ENCODE measurements around the gene C13orf46. TPM values are rescaled to one million over a fixed set of nuclear protein-coding genes. Genes with fewer than 3 reads are reported as not detected.

The C13orf46 gene
- total and polyA plus RNA-seq, 4 donors = 0.10 to 0.17 TPM; not detected in 2

- Histone ChIP-seq H3K27ac (ENCODE audit: low read depth in 1 of 2, low read length in 2 of 2) (no peak overlapping the region), H3K4me1 (ENCODE audit: control insufficient read depth in 4 of 4, insufficient read depth in 4 of 4, low read length in 3 of 4) (no peaks in the 10 kb centered on the region), H3K27me3 (ENCODE audit: control insufficient read depth in 4 of 4, insufficient read depth in 4 of 4, low read length in 3 of 4) (no peaks in the 10 kb centered on the region), H3K36me3 (ENCODE audit: control insufficient read depth in 4 of 4, insufficient read depth in 3 of 4, low read depth in 1 of 4, low read length in 3 of 4) (no peaks in the 10 kb centered on the region), H3K9ac (ENCODE audit: low read depth in 1 of 2, low read length in 2 of 2) (no peak overlapping the region), H3K9me3 (ENCODE audit: control insufficient read depth in 4 of 4, low read length in 3 of 4) (peaks cover 0 to 1% (median 0%) of the 10 kb centered on the region in 4 donors), H3K4me3 (ENCODE audit: low read depth in 1 of 3, low read length in 3 of 3) (no peak overlapping the region)
- 61% methylated on average over 6 of the region's 6 CpGs for WGBS
- DNase-seq (ENCODE audit: low spot score) = no peak
- TF ChIP-seq SP1 (IDR thresholded peaks at IDR 0.05) (no peak), JUND (IDR thresholded peaks at IDR 0.05) (no peak), RXRA (IDR thresholded peaks at IDR 0.05) (no peak), FOXA1 (IDR thresholded peaks at IDR 0.05) (no peak), CTCF (IDR thresholded peaks at IDR 0.05; ENCODE audit: low read depth, low read length, missing input control) (no peak), REST (IDR thresholded peaks at IDR 0.05) (no peak), TAF1 (conservative IDR thresholded peaks at IDR 0.05) (no peak), MAX (IDR thresholded peaks at IDR 0.05) (no peak), HNF4A (conservative IDR thresholded peaks at IDR 0.05) (no peak), ATF3 (IDR thresholded peaks at IDR 0.05) (no peak), FOXA2 (IDR thresholded peaks at IDR 0.05) (no peak), EGR1 (IDR thresholded peaks at IDR 0.05; ENCODE audit: low read depth in 2 of 2) (no peak), GABPA (IDR thresholded peaks at IDR 0.05 in 1 of 2, conservative IDR thresholded peaks at IDR 0.05 in 1 of 2) (no peak), RAD21 (IDR thresholded peaks at IDR 0.05) (no peak), NR2F2 (IDR thresholded peaks at IDR 0.05) (no peak)
These were observed 13.5 kb downstream of the C13orf46 start for GRCh38 chr13:113960276-113960948.

- no peak for DNase-seq (ENCODE audit: low spot score)
These were observed 14.7 kb downstream of the C13orf46 start for GRCh38 chr13:113959198-113959597.

More at GRCh38 chr13:113959198-113959597, 14.7 kb downstream of the C13orf46 start:
- Histone ChIP-seq H3K9ac (ENCODE audit: low read depth in 1 of 2, low read length in 2 of 2) (no peak overlapping the region), H3K27ac (ENCODE audit: low read depth in 1 of 2, low read length in 2 of 2) (no peak overlapping the region), H3K9me3 (ENCODE audit: control insufficient read depth in 4 of 4, low read length in 3 of 4) (peaks cover 0 to 1% (median 0%) of the 10 kb centered on the region in 4 donors), H3K4me3 (ENCODE audit: low read depth in 1 of 3, low read length in 3 of 3) (no peak overlapping the region), H3K4me1 (ENCODE audit: control insufficient read depth in 4 of 4, insufficient read depth in 4 of 4, low read length in 3 of 4) (no peaks in the 10 kb centered on the region), H3K36me3 (ENCODE audit: control insufficient read depth in 4 of 4, insufficient read depth in 3 of 4, low read depth in 1 of 4, low read length in 3 of 4) (no peaks in the 10 kb centered on the region), H3K27me3 (ENCODE audit: control insufficient read depth in 4 of 4, insufficient read depth in 4 of 4, low read length in 3 of 4) (no peaks in the 10 kb centered on the region)
- no peak for TF ChIP-seq CTCF (IDR thresholded peaks at IDR 0.05; ENCODE audit: low read depth, low read length, missing input control)
- no peak for TF ChIP-seq NR2F2 (IDR thresholded peaks at IDR 0.05)
- WGBS = 87% methylated on average over 1 of the region's 1 CpG
